ENCODE results near the gene EGFLAM. TPM values are rescaled to one million over a fixed set of nuclear protein-coding genes. Genes with fewer than 3 reads are reported as not detected.

The EGFLAM gene
- total RNA-seq, 1 experiment from 2014 or later: 0.33 TPM

- WGBS (ENCODE audit: extremely low coverage, insufficient read length, low lambda C conversion rate): no CpG with 5 or more reads among the region's 13 CpGs
- no peak overlapping the region for H2BK12ac ChIP-seq (ENCODE audit: insufficient read length, low read depth, low read length)
- H3K4me3 Mint-ChIP-seq: peak overlapping the region; percentile 67 to 84
- TF ChIP-seq CTCF (conservative IDR thresholded peaks at IDR 0.05): no peak
- no peak overlapping the region for H4K5ac ChIP-seq (ENCODE audit: insufficient read length, low read depth, low read length)
- peaks cover 2% of the 10 kb centered on the region in 2 experiments; a peak in 4 of 5 replicates for H3K9me3 Mint-ChIP-seq
- H4K8ac ChIP-seq (replicated peaks; ENCODE audit: insufficient read length, low read depth, low read length): no peak overlapping the region
- no peak overlapping the region; the same call in 1 of the 2 replicates for H3K14ac ChIP-seq (ENCODE audit: insufficient read depth, low read length)
- peak overlapping the region; percentile 97 for H3K4me2 ChIP-seq (ENCODE audit: insufficient read depth, insufficient read length, low read length)
- no peak overlapping the region for H2BK120ac ChIP-seq (ENCODE audit: low read depth, low read length, poor library complexity, severe bottlenecking)
- H3K79me2 ChIP-seq (ENCODE audit: insufficient read depth, low read length): no peaks in the 10 kb centered on the region
- H2BK15ac ChIP-seq (ENCODE audit: low read depth, low read length): no peak overlapping the region
- H3K56ac ChIP-seq (ENCODE audit: insufficient read length, low read depth, low read length): no peak overlapping the region
- no peak overlapping the region for H3K23ac ChIP-seq (ENCODE audit: insufficient read length, low read depth, low read length)
- H3K18ac ChIP-seq (ENCODE audit: insufficient read length, low read depth, low read length): no peak overlapping the region
- H2AK5ac ChIP-seq (ENCODE audit: insufficient read length, low read length): no peak overlapping the region
- no peaks in the 10 kb centered on the region for H4K20me1 ChIP-seq (ENCODE audit: control insufficient read depth, insufficient read depth, insufficient read length)
- no peaks in the 10 kb centered on the region for H3K9me3 ChIP-seq (ENCODE audit: control insufficient read depth, low read depth, low read length)
- H3K79me1 ChIP-seq (ENCODE audit: insufficient read depth, low read depth, low read length, poor library complexity, severe bottlenecking): no peaks in the 10 kb centered on the region
- no peak overlapping the region for H3K27ac ChIP-seq (ENCODE audit: insufficient read length, low read depth, low read length)
- H2AFZ ChIP-seq (ENCODE audit: low read length): no peak overlapping the region
- H3K23me2 ChIP-seq (ENCODE audit: insufficient read length, low read depth, low read length, poor library complexity, severe bottlenecking): peaks cover 13% of the 10 kb centered on the region
- no peak overlapping the region for H3K4ac ChIP-seq (ENCODE audit: low read depth, low read length)
- peaks cover 0 to 3% (median 0%) of the 10 kb centered on the region in 3 experiments; a peak in 1 of 7 replicates for H3K36me3 Mint-ChIP-seq (ENCODE audit: insufficient read depth in 1 of 3, low read depth in 3 of 3)
- no peak for DNase-seq
- no peak overlapping the region for H3K27ac Mint-ChIP-seq
- no peak overlapping the region for H2BK20ac ChIP-seq (ENCODE audit: low read depth, low read length, poor library complexity, severe bottlenecking)
- no peak overlapping the region for H2BK5ac ChIP-seq (ENCODE audit: insufficient read length, low read length)
- peaks cover 35% of the 10 kb centered on the region for H3K27me3 ChIP-seq (ENCODE audit: insufficient read depth, low read length)
- H3K9ac ChIP-seq (ENCODE audit: extremely low read depth, insufficient read length, low read length): no peak overlapping the region
- no peak overlapping the region for H4K91ac ChIP-seq (ENCODE audit: insufficient read length, low read depth, low read length)
- H3K4me1 ChIP-seq (ENCODE audit: insufficient read depth, low read length): no peaks in the 10 kb centered on the region; the same call in 1 of the 2 replicates
- peaks cover 18 to 21% of the 10 kb centered on the region in 2 experiments for H3K4me1 Mint-ChIP-seq
- peaks cover 98% of the 10 kb centered on the region for H3K27me3 Mint-ChIP-seq (ENCODE audit: low read depth)
- no peak overlapping the region for H3T11ph ChIP-seq (ENCODE audit: low read length)
These were observed 379 bp upstream of the EGFLAM start for GRCh38 chr5:38258042-38258318.
